Measurements from ENCODE around the gene PEAR1. TPM values are rescaled to one million over a fixed set of nuclear protein-coding genes. Genes with fewer than 3 reads are reported as not detected.

Gene PEAR1
- total RNA-seq, 1 donor from 2014 or later, result not detected

GRCh38 chr1:156951371-156951770 lies 57.9 kb downstream of the PEAR1 start:
- Mint-ChIP-seq H3K27ac (no peak overlapping the region), H3K36me3 (ENCODE audit: low read depth) (no peaks in the 10 kb centered on the region), H3K4me1 (no peaks in the 10 kb centered on the region), H3K4me3 (no peak overlapping the region), H3K9me3 (no peaks in the 10 kb centered on the region), H3K27me3 (peaks cover 2% of the 10 kb centered on the region)
- TF ChIP-seq CTCF (IDR thresholded peaks at IDR 0.05), result no peak
- POLR2A ChIA-PET, result no interaction called here
- intact Hi-C loops (cut with micrococcal nuclease), result no loop called here
- DNase-seq (no peak), ATAC-seq (ENCODE audit: low read depth) (no peak)
- CTCF ChIA-PET, result no interaction called here

- CTCF ChIA-PET, result no interaction called here
- Mint-ChIP-seq H3K36me3 (ENCODE audit: low read depth) (no peaks in the 10 kb centered on the region), H3K27ac (no peak overlapping the region)
These were observed 60.1 kb downstream of the PEAR1 start for GRCh38 chr1:156953571-156953970.

GRCh38 chr1:156956333-156956732 lies 62.8 kb downstream of the PEAR1 start:
- Mint-ChIP-seq H3K27ac (no peak overlapping the region), H3K4me3 (no peak overlapping the region), H3K36me3 (ENCODE audit: low read depth) (no peaks in the 10 kb centered on the region), H3K4me1 (peaks cover 6% of the 10 kb centered on the region), H3K27me3 (no peaks in the 10 kb centered on the region), H3K9me3 (no peaks in the 10 kb centered on the region)
- DNase-seq (no peak), ATAC-seq (ENCODE audit: low read depth) (no peak)
- ChIA-PET POLR2A (no interaction called here), CTCF (no interaction called here)
- no peak for TF ChIP-seq CTCF (IDR thresholded peaks at IDR 0.05)
- intact Hi-C loops (cut with micrococcal nuclease), result no loop called here

More at GRCh38 chr1:156953571-156953970, 60.1 kb downstream of the PEAR1 start:
- no peak for TF ChIP-seq CTCF (IDR thresholded peaks at IDR 0.05)
- no peaks in the 10 kb centered on the region for H3K4me1 Mint-ChIP-seq
- DNase-seq (no peak), ATAC-seq (ENCODE audit: low read depth) (no peak)
- no peak overlapping the region for H3K4me3 Mint-ChIP-seq
- POLR2A ChIA-PET, result interaction anchor here (0.6 kb wide), 1 partner anchor 225 kb away, joined by 11 read pairs; no protein-coding TSS in a partner anchor
- H3K9me3 Mint-ChIP-seq, result no peaks in the 10 kb centered on the region
- H3K27me3 Mint-ChIP-seq, result peaks cover 2% of the 10 kb centered on the region
- intact Hi-C loops (cut with micrococcal nuclease), result no loop called here

GRCh38 chr1:156957634-156958033 lies 64.1 kb downstream of the PEAR1 start:
- DNase-seq (no peak), ATAC-seq (ENCODE audit: low read depth) (no peak)
- ChIA-PET POLR2A (no interaction called here), CTCF (no interaction called here)
- Mint-ChIP-seq H3K27ac (no peak overlapping the region), H3K9me3 (peaks cover 2% of the 10 kb centered on the region), H3K36me3 (ENCODE audit: low read depth) (no peaks in the 10 kb centered on the region), H3K27me3 (no peaks in the 10 kb centered on the region), H3K4me3 (no peak overlapping the region), H3K4me1 (peaks cover 6% of the 10 kb centered on the region)
- no peak for TF ChIP-seq CTCF (IDR thresholded peaks at IDR 0.05)
- intact Hi-C loops (cut with micrococcal nuclease), result no loop called here

- ATAC-seq (ENCODE audit: low read depth) (no peak), DNase-seq (no peak)
- Mint-ChIP-seq H3K9me3 (peaks cover 2% of the 10 kb centered on the region), H3K27ac (no peak overlapping the region), H3K4me3 (no peak overlapping the region), H3K27me3 (no peaks in the 10 kb centered on the region), H3K36me3 (ENCODE audit: low read depth) (no peaks in the 10 kb centered on the region), H3K4me1 (peaks cover 11% of the 10 kb centered on the region)
- TF ChIP-seq CTCF (IDR thresholded peaks at IDR 0.05), result no peak
- intact Hi-C loops (cut with micrococcal nuclease), result no loop called here
- ChIA-PET POLR2A (no interaction called here), CTCF (no interaction called here)
These were observed 64.8 kb downstream of the PEAR1 start for GRCh38 chr1:156958247-156958714.

All from activated B cell treated with CpG ODN at 0.5 μM for 24 hours (primary cell).